Transverse colon (tissue), 4 donors: ENCODE data around the gene CLIC4.

Source experiments
- POLR2A ChIP-seq: fragments of 450-650 bp; IDR thresholded peaks from one replicate; pipeline ENCODE4 v1.6.1; 2016; ENCODE audit warnings: antibody characterized with exemption, mild to moderate bottlenecking, moderate library complexity
- POLR2AphosphoS5 ChIP-seq, 3 donors: sonication (generic); formaldehyde crosslinking; IDR thresholded peaks; one replicate each; pipeline ENCODE4 v1.6.1; 2016; ENCODE audit warnings: antibody characterized with exemption in 3 of 3
- TF ChIP-seq, protein P1 (sequence below), 5 experiments: fragments of 200-600 bp in 3 of 5; fragments of 450-650 bp in 2 of 5; sonication (generic) in 3 of 5; IDR thresholded peaks; 1 replicate in 2 of 5; 2 replicates in 3 of 5; pipeline ENCODE4 v1.5.1; 2016 to 2017; ENCODE audit warnings: antibody characterized with exemption in 5 of 5, inconsistent platforms in 3 of 5, mild to moderate bottlenecking in 2 of 5, moderate library complexity in 1 of 5

DNA sequence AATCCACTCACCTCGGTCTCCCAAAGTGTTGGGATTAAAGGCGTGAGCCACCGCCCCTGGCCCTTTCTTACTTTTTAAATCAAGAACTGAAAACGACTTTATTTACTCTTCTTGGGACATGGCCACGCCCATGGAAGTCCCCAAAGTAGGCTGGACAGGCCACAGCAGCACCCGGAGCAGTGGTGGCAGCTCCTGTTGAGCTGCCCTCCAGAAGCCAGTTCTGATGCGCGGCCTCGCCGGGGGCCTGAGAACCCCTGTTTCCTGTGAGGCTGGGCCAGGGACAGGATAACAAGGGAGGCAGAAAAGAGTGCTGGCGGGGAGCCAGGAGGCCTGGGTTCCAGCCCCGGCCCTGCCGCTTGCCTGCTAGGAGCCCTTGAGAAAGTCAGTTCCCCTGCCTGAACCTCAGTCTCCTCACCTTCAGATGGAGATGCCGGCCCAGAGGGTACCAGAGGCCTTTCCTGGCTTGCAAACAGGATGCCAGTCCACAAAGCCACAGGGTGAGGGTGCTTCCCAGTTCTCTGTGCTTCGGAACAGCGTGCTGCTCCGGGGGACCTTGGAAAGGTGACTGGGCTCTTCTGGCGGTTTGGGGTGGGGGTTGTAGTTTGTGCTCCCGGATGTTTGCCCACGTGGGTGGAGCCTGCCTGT lies 125.4 kb downstream of the CLIC4 start:
- TF ChIP-seq POLR2AphosphoS5 (IDR thresholded peaks at IDR 0.05) (no peak), POLR2A (no peak)
- TF ChIP-seq, protein P1, sequence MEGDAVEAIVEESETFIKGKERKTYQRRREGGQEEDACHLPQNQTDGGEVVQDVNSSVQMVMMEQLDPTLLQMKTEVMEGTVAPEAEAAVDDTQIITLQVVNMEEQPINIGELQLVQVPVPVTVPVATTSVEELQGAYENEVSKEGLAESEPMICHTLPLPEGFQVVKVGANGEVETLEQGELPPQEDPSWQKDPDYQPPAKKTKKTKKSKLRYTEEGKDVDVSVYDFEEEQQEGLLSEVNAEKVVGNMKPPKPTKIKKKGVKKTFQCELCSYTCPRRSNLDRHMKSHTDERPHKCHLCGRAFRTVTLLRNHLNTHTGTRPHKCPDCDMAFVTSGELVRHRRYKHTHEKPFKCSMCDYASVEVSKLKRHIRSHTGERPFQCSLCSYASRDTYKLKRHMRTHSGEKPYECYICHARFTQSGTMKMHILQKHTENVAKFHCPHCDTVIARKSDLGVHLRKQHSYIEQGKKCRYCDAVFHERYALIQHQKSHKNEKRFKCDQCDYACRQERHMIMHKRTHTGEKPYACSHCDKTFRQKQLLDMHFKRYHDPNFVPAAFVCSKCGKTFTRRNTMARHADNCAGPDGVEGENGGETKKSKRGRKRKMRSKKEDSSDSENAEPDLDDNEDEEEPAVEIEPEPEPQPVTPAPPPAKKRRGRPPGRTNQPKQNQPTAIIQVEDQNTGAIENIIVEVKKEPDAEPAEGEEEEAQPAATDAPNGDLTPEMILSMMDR (IDR thresholded peaks at IDR 0.05): no peak
